GM19035 (cell line): ENCODE results near the gene ADGRA1.
"Not testable (repeated sequence)": the region's sequence is repeated elsewhere in the genome, so short reads cannot be mapped to it uniquely, and the experiment has no call there.

Experiments
- ATAC-seq: cut with Tn5 transposase; IDR thresholded peaks from one replicate; pipeline ENCODE4 v1.9.1; 2021; ENCODE audit not compliant: unreplicated experiment

Gene ADGRA1

GRCh38 chr10:133126431-133127290, 38.9 kb downstream of the ADGRA1 start:
- ATAC-seq, result no peak

- no peak for ATAC-seq
Measured at GRCh38 chr10:133127291-133128125, 39.8 kb downstream of the ADGRA1 start.

GRCh38 chr10:133128126-133129070, 40.7 kb downstream of the ADGRA1 start:
- ATAC-seq, result no peak

GRCh38 chr10:133129071-133129858, 41.5 kb downstream of the ADGRA1 start:
- ATAC-seq, result no peak

- no peak for ATAC-seq
Measured at GRCh38 chr10:133129859-133130495, 42.3 kb downstream of the ADGRA1 start.

GRCh38 chr10:133130602-133131001, 42.9 kb downstream of the ADGRA1 start:
- ATAC-seq, result no peak

- no peak for ATAC-seq
Measured at GRCh38 chr10:133131053-133131452, 43.3 kb downstream of the ADGRA1 start.

- ATAC-seq, result no peak
Measured at GRCh38 chr10:133131734-133132472, 44.2 kb downstream of the ADGRA1 start.

GRCh38 chr10:133132473-133133291, 45.0 kb downstream of the ADGRA1 start:
- no peak for ATAC-seq

GRCh38 chr10:133133471-133134231, 45.9 kb downstream of the ADGRA1 start:
- ATAC-seq, result no peak

GRCh38 chr10:133134411-133135115, 46.8 kb downstream of the ADGRA1 start:
- ATAC-seq, result no peak

- no peak for ATAC-seq
Measured at GRCh38 chr10:133135116-133135465, 47.4 kb downstream of the ADGRA1 start.

GRCh38 chr10:133137486-133138145, 49.9 kb downstream of the ADGRA1 start:
- not testable (repeated sequence) for ATAC-seq

GRCh38 chr10:133139551-133140065, 51.9 kb downstream of the ADGRA1 start:
- no peak for ATAC-seq

- no peak for ATAC-seq
Measured at GRCh38 chr10:133140417-133141143, 52.9 kb downstream of the ADGRA1 start.
